ENCODE results near the gene MPEG1.

Gene MPEG1

DNA sequence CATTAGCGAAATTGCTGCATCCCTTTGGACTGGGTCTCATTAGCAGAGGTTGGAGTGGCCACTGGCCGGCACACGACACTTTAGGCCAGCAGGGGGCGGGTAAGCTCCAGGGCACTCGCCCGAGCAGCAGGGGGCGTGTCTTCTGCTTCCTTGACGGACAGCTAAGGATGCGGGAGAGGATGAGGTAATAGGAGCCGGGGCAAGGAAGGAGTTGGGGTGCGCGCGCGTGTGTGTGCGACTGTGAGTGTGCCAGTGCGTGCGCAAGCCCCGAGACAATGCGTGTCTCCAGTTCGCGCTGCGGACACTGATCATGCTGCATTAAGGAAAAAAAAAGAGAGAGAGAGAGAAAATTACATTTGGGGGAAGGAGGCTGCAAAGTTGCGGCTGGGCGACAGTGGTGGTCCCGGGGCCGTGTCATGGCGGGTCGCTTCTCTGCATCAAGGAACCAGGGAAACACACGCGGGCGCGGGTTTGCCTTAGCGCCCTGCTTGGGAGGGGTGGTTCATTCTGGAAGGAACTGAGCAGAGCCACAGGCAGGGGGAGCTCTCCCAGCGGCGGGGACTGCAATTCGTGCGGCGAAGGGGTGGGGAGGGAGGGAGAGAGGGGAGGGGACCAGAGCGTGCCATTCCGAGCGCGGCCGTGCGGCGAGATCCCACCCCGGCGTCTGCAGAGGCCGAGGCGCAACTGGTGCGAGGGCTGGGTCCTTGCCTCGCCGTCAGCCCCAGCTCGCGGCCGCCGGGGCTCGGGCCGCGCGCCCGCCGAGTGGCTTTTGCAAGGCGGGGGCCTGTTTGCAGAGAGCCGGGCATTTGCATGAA is 41.0 kb downstream of the MPEG1 start, which contains the start of gene DTX4:
TSS of gene DTX4 (plus strand) at position 625 of the 815 bp plus-strand sequence. CDS start 464 bp downstream, outside the sequence.
- peak; percentile 78 for DNase-seq (ENCODE audit: low spot score)

DNA sequence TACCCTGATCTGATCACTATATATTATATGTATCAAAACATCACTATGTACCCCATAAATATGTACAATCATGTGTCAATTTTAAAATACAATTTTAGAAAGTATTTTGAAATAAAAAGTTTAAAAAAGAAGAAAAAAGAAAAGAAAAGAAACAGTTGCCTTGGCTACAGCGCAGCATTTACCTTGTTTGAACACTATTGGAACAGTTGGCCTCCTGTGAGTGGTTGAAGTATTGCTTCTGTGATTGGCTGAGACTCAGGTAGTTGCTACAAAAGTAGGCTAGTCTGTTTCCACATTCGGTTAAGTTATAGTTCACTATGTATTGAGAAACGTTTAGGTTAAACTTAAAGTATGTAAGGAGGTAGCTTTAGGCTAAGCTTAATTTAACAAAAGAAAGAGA is 48.7 kb downstream of the MPEG1 start:
- no peak for DNase-seq (ENCODE audit: low spot score)
